MM.1S (cell line): ENCODE measurements around the gene LARGE1.

Experiments used
- EZH2 ChIP-seq: fragments of 300-600 bp; sonication (generic); optimal IDR thresholded peaks from 2 replicates; pipeline ENCODE3; 2017; ENCODE audit warnings: low read depth, mild to moderate bottlenecking, antibody characterized with exemption, low read length, mixed read lengths
- TF ChIP-seq, protein P1 (sequence below): fragments of 300-600 bp; sonication (generic); IDR thresholded peaks from 2 replicates; pipeline ENCODE4 v1.5.1; 2016; ENCODE audit warnings: antibody characterized with exemption, low read length, mixed read lengths

DNA sequence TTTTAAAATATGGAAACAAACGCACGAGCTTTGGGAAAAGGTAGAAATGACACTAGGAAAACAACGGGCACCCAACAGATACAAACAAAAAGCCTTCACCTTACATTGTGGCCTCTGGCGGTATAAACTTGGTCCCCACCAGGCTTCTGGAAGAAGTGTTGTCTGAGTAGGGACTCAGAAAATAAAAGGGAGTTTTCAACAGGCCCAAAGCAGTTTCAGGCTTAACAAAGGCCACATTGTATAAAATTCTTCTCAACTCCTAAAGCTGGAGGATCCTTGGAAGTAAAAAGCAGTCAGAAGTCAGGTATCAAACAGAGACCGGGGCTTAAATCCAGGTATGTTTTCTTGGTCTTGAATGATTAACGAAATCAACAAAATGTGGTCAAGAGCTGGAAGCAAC is 61.0 kb downstream of the LARGE1 start:
- no peak for TF ChIP-seq EZH2
- TF ChIP-seq, protein P1, sequence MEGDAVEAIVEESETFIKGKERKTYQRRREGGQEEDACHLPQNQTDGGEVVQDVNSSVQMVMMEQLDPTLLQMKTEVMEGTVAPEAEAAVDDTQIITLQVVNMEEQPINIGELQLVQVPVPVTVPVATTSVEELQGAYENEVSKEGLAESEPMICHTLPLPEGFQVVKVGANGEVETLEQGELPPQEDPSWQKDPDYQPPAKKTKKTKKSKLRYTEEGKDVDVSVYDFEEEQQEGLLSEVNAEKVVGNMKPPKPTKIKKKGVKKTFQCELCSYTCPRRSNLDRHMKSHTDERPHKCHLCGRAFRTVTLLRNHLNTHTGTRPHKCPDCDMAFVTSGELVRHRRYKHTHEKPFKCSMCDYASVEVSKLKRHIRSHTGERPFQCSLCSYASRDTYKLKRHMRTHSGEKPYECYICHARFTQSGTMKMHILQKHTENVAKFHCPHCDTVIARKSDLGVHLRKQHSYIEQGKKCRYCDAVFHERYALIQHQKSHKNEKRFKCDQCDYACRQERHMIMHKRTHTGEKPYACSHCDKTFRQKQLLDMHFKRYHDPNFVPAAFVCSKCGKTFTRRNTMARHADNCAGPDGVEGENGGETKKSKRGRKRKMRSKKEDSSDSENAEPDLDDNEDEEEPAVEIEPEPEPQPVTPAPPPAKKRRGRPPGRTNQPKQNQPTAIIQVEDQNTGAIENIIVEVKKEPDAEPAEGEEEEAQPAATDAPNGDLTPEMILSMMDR = no peak
